Measurements from ENCODE around the gene HS6ST1. TPM values are rescaled to one million over a fixed set of nuclear protein-coding genes. Genes with fewer than 3 reads are reported as not detected.

The HS6ST1 gene
- polyA plus RNA-seq, 1 experiment: 12.9 TPM

- ChIA-PET POLR2A (no interaction called here), CTCF (interaction anchor here (0.6 to 1.6 kb wide), 3 partner anchors 74 to 1934 kb away, joined by 4 to 5 read pairs (median 4); no protein-coding TSS in a partner anchor)
- no peak for DNase-seq (ENCODE audit: low read depth)
- no peak for TF ChIP-seq CTCF (IDR thresholded peaks at IDR 0.05; ENCODE audit: insufficient read depth, low read depth, low read length)
- Histone ChIP-seq H3K36me3 (ENCODE audit: control insufficient read depth, insufficient read depth, low read length) (peaks cover 3% of the 10 kb centered on the region), H3K4me3 (ENCODE audit: low read depth, low read length) (no peak overlapping the region), H3K27me3 (ENCODE audit: control insufficient read depth, insufficient read depth, low read length) (no peaks in the 10 kb centered on the region)
These were observed 8.5 kb downstream of the HS6ST1 start for GRCh38 chr2:128310094-128310716.

DNA sequence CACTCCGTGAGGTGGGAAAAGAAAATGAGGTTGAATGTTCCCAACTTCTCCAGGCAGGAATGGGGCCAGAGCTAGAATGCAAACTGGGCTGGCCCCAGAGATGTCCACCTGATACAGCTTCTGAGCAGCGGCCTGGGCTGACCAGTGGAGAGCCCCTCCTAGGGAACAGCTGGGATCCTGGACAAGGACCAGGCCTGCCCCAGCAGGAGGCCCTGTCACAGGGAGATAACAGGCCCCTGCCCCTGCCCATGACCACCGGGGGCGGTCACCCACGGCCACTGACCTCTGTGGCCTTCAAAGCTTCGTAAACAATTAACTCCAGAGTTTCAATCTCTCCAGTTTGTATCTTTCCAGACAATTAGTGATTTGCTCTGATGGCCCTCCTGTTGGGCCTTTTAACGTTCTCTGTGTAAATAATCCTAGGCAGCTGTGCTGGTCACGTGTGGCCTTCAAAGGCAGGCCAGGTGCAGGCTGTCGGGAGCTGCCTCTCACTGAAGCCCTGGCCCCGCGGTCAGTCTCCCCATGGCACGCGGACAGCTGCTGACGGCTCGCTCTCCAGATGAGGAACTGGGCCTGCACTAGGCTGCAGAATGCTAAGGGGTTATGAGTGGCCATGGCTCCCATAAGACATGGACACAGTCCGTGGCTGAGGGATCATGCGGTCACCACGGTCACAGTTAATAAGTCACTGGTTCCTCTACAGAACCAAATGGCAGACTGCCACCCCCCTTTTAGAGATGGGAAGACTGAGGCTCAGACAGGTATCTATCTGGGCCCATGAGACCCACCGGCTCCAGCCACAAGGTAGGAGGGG, 9.2 kb downstream of the HS6ST1 start:
- peaks cover 3% of the 10 kb centered on the region for H3K36me3 ChIP-seq (ENCODE audit: control insufficient read depth, insufficient read depth, low read length)

GRCh38 chr2:128308889-128309279, 9.8 kb downstream of the HS6ST1 start:
- CTCF ChIA-PET: interaction anchor here (0.6 to 1.6 kb wide), 6 partner anchors 9 to 130 kb away, joined by 3 to 6 read pairs (median 4); no protein-coding TSS in a partner anchor
- POLR2A ChIA-PET: no interaction called here
- no peak overlapping the region for H3K4me3 ChIP-seq (ENCODE audit: low read depth, low read length)
- TF ChIP-seq CTCF (IDR thresholded peaks at IDR 0.05; ENCODE audit: insufficient read depth, low read depth, low read length): no peak
- peaks cover 3% of the 10 kb centered on the region; the same call in 1 of the 2 replicates for H3K36me3 ChIP-seq (ENCODE audit: control insufficient read depth, insufficient read depth, low read length)
- no peak for DNase-seq (ENCODE audit: low read depth)
- no peaks in the 10 kb centered on the region for H3K27me3 ChIP-seq (ENCODE audit: control insufficient read depth, insufficient read depth, low read length)

More for the DNA sequence above, 9.2 kb downstream of the HS6ST1 start:
- POLR2A ChIA-PET: no interaction called here
- Histone ChIP-seq H3K4me3 (ENCODE audit: low read depth, low read length) (no peak overlapping the region), H3K27me3 (ENCODE audit: control insufficient read depth, insufficient read depth, low read length) (no peaks in the 10 kb centered on the region)
- DNase-seq (ENCODE audit: low read depth): no peak
- TF ChIP-seq CTCF (IDR thresholded peaks at IDR 0.05; ENCODE audit: insufficient read depth, low read depth, low read length): no peak
- CTCF ChIA-PET: interaction anchor here (0.6 to 1.6 kb wide), 6 partner anchors 8 to 130 kb away, joined by 3 to 6 read pairs (median 4); no protein-coding TSS in a partner anchor

- ChIA-PET POLR2A (no interaction called here), CTCF (interaction anchor here (1.0 to 1.3 kb wide), 3 partner anchors 9 to 74 kb away, joined by 3 to 6 read pairs (median 5); no protein-coding TSS in a partner anchor)
- Histone ChIP-seq H3K4me3 (ENCODE audit: low read depth, low read length) (no peak overlapping the region), H3K27me3 (ENCODE audit: control insufficient read depth, insufficient read depth, low read length) (no peaks in the 10 kb centered on the region), H3K36me3 (ENCODE audit: control insufficient read depth, insufficient read depth, low read length) (peaks cover 3% of the 10 kb centered on the region; the same call in 1 of the 2 replicates)
- no peak for TF ChIP-seq CTCF (IDR thresholded peaks at IDR 0.05; ENCODE audit: insufficient read depth, low read depth, low read length)
- DNase-seq (ENCODE audit: low read depth): no peak
These were observed 10.4 kb downstream of the HS6ST1 start for GRCh38 chr2:128308284-128308731.

GRCh38 chr2:128307595-128307994, 11.1 kb downstream of the HS6ST1 start:
- no peak overlapping the region for H3K4me3 ChIP-seq (ENCODE audit: low read depth, low read length)
- POLR2A ChIA-PET: no interaction called here
- TF ChIP-seq CTCF (IDR thresholded peaks at IDR 0.05; ENCODE audit: insufficient read depth, low read depth, low read length): no peak
- no peaks in the 10 kb centered on the region for H3K27me3 ChIP-seq (ENCODE audit: control insufficient read depth, insufficient read depth, low read length)
- H3K36me3 ChIP-seq (ENCODE audit: control insufficient read depth, insufficient read depth, low read length): peaks cover 3% of the 10 kb centered on the region; the same call in 1 of the 2 replicates
- CTCF ChIA-PET: interaction anchor here (0.6 to 1.0 kb wide), 3 partner anchors 25 to 135 kb away, joined by 3 to 5 read pairs (median 3); no protein-coding TSS in a partner anchor
- DNase-seq (ENCODE audit: low read depth): no peak

Measured in BJ (cell line).